HUES64 (cell line): ENCODE results near the gene C11orf65.
A peak's percentile ranks its signal among the peaks of the same experiment; 100 is the strongest.

ENCODE experiments used
- H3K27ac ChIP-seq: 2 replicates; pipeline ENCODE4 v1.7.0; 2013; ENCODE audit warnings: low read depth, low read length, inconsistent platforms
- H3K27me3 ChIP-seq: 2 replicates; pipeline ENCODE4 v1.6.1; 2013; ENCODE audit warnings: mild to moderate bottlenecking, low read length; ENCODE audit not compliant: insufficient read depth
- H3K36me3 ChIP-seq: 2 replicates; pipeline ENCODE4 v1.6.1; 2013; ENCODE audit warnings: mild to moderate bottlenecking, low read length; ENCODE audit not compliant: insufficient read depth
- H3K4me1 ChIP-seq: 2 replicates; pipeline ENCODE4 v1.6.1; 2013; ENCODE audit warnings: mild to moderate bottlenecking, low read length, moderate library complexity; ENCODE audit not compliant: insufficient read depth
- H3K4me3 ChIP-seq: 2 replicates; pipeline ENCODE4 v1.5.1; 2013; ENCODE audit warnings: mild to moderate bottlenecking, low read length, moderate library complexity
- H3K9ac ChIP-seq: 2 replicates; pipeline ENCODE4 v1.6.1; 2013; ENCODE audit warnings: mild to moderate bottlenecking, low read depth, low read length
- H3K9me3 ChIP-seq: 2 replicates; pipeline ENCODE4 v1.6.1; 2013; ENCODE audit warnings: low read depth, low read length; ENCODE audit not compliant: insufficient read depth
- WGBS: fragments of 150-250, 120-280 bp; methylation state at CpG from one replicate; pipeline ENCODE4 v1.1.7; 2013; ENCODE audit warnings: missing lambda C conversion rate; 5-methylcytosine and 5-hydroxymethylcytosine counted together

C11orf65 gene

DNA sequence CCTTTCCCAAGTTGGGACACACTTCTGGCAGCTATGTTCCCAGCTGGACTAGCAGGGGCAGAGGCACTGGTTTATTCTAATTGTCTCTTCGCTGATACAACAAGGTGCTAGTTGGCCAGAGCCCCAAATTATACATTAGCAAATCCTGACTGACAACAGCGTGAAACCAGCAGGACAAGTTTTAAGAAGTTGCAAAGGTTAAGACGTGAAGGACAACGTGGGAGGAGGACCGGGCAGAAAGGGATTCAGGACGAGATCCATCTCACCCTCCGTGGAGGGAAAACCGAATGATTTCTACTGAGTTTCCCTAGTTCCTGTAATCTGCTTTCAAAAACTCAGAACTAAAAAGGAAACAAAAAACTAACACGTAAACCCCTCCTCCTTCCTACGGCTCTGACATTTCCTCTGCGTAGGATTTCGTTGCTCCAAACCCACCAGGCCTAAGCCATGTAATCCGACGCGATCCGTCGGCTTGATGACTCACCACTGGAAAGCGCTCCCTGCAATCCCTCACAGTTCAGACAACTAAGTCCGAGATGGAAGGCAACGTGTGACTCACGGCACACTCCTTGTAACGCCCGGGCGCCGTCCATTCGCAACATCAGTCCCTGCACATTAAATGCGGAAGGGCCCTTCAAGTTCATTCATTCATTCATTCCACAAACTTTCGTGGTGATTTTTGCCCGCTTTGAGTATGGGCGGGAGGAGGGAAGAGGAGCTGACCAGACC lies 30.2 kb upstream of the C11orf65 start:
- Histone ChIP-seq H3K27ac (peak overlapping the region; percentile 78), H3K36me3 (no peaks in the 10 kb centered on the region), H3K9ac (peak overlapping the region; percentile 79), H3K27me3 (peaks cover 8% of the 10 kb centered on the region), H3K9me3 (no peaks in the 10 kb centered on the region), H3K4me1 (peaks cover 10% of the 10 kb centered on the region; the same call in 1 of the 2 replicates), H3K4me3 (peak overlapping the region; percentile 62)
- 3% methylated on average over 30 of the region's 30 CpGs for WGBS

DNA sequence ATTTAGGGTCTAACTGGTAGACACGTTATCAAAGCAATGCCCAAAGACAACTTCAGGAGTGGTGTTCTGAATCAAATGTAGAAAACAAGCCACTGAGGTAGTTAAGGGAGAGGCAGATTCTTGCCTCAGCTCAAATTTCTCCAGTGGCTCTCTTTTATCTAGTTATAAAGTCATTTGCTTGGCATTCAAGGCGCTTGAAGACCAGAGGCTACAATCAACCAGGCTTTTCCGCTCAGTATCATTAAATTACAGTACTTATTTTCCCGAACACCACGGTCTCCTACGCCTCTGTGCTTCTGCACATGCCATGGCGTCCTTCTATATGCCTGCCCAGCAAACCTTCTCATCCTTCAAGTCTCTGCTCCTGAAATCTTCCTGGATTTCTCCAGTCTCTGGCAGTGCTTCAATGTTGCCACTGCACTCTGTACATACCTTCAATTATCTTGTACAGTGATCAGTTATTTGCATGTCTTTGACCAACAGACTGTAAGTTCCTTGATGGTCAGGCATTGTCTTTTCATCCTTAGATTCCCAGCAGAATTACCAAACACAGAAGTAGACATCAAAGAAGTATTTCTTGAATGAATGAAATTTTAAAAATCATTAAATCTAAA lies 29.4 kb upstream of the C11orf65 start:
- Histone ChIP-seq H3K4me1 (peaks cover 10% of the 10 kb centered on the region; the same call in 1 of the 2 replicates), H3K9ac (no peak overlapping the region), H3K27ac (0 out of 2 replicates have a peak overlapping the region, but pooled peaks have one; percentile 8), H3K4me3 (peak overlapping the region; percentile 62), H3K36me3 (no peaks in the 10 kb centered on the region), H3K9me3 (no peaks in the 10 kb centered on the region), H3K27me3 (peaks cover 8% of the 10 kb centered on the region)
- 92% methylated on average over 7 of the region's 7 CpGs for WGBS

DNA sequence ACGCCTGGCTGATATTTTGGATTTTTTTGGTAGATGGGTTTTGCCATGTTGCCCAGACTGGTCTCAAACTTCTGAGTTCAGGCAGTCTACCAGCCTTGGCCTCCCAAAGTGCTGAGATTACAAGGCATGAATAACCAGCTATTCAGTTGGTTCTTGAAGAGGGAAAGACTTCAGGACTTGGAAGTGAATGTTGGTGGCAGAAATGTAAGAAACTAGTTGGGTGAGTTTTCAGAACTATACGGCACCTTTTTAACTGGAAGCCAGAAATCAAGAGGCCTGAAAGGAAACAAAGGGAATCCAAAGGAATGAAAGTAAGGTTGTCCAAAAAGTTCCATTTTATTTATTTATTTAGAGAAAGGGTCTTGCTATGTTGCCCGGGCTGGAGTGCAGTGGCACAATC lies 28.0 kb upstream of the C11orf65 start:
- H3K27me3 ChIP-seq, result peaks cover 8% of the 10 kb centered on the region
- H3K4me3 ChIP-seq, result no peak overlapping the region
- H3K9me3 ChIP-seq, result no peaks in the 10 kb centered on the region
- no peak overlapping the region for H3K27ac ChIP-seq
- 98% methylated on average over 3 of the region's 3 CpGs for WGBS
- no peak overlapping the region for H3K9ac ChIP-seq
- H3K36me3 ChIP-seq, result 0 out of 2 replicates have a peak, but pooled peaks cover 3% of the 10 kb centered on the region
- H3K4me1 ChIP-seq, result peaks cover 10% of the 10 kb centered on the region; the same call in 1 of the 2 replicates

DNA sequence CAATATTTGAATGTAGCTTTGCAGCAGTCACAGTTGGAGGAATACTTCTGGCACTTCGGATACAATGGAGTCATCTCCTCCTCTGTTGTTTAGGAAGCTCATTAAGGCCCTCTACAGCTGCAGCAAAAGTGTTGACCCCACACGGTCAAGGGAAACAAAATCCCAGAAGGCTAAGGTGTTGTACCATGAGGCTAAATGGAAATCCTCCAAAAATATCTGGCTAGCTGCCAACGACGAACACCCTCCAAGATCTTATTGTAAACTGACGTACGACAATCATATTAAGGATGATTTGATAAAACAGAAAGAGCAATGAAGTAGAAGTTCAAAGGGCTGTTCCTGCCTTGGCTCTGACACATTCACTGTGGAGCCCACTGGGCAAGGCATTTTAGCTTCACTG lies 26.9 kb upstream of the C11orf65 start:
- H3K4me3 ChIP-seq, result no peak overlapping the region
- peaks cover 4% of the 10 kb centered on the region for H3K27me3 ChIP-seq
- 0 out of 2 replicates have a peak, but pooled peaks cover 3% of the 10 kb centered on the region for H3K36me3 ChIP-seq
- 91% methylated on average over 6 of the region's 6 CpGs for WGBS
- H3K4me1 ChIP-seq, result peaks cover 10% of the 10 kb centered on the region; the same call in 1 of the 2 replicates
- no peak overlapping the region; the same call in 1 of the 2 replicates for H3K27ac ChIP-seq
- H3K9ac ChIP-seq, result no peak overlapping the region
- H3K9me3 ChIP-seq, result no peaks in the 10 kb centered on the region

DNA sequence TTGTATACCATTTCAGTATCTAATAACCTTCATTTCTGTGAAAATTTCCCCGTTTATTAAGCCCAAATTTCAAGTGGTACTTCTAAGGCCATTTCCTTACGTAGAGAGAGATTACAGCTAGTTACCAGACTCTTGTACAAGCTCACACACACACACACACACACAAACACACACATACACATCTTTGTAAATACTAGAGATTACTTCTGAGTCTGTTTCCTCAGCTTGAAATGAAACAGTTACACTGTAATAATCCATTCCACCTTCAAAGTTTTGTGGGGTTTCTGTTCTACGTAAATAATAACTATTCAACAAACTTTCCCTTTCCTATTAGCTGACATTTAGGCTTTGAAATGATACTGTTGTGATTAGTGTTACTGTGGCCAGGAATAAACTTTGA lies 24.6 kb upstream of the C11orf65 start:
- no peaks in the 10 kb centered on the region for H3K27me3 ChIP-seq
- peaks cover 11% of the 10 kb centered on the region for H3K36me3 ChIP-seq
- H3K27ac ChIP-seq, result no peak overlapping the region
- H3K4me1 ChIP-seq, result peaks cover 6% of the 10 kb centered on the region; the same call in 1 of the 2 replicates
- 94% methylated on average over 2 of the region's 3 CpGs for WGBS
- no peak overlapping the region for H3K9ac ChIP-seq
- no peaks in the 10 kb centered on the region for H3K9me3 ChIP-seq
- H3K4me3 ChIP-seq, result no peak overlapping the region

DNA sequence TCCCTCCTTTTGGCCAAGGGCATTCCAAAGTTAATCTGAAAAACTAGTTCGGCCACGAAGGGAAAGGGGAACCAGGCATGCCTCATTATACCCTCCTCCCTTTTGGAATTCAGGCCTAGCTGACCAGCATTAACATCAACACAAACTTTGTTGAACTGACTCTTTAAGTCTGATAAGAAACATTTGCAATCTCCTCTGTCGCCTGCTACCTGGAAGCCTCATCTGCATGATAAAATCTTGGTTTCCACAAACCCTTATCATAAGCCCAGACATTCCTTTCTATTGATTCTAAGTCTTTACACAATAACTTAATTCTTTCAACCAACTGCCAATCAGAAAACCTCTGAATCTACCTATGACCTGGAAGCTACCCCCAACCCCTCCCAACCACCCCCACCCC lies 19.5 kb upstream of the C11orf65 start:
- Histone ChIP-seq H3K4me1 (no peaks in the 10 kb centered on the region), H3K9me3 (no peaks in the 10 kb centered on the region), H3K36me3 (peaks cover 39% of the 10 kb centered on the region), H3K9ac (no peak overlapping the region), H3K27ac (no peak overlapping the region), H3K4me3 (no peak overlapping the region), H3K27me3 (no peaks in the 10 kb centered on the region)
- WGBS, result 75% methylated on average over 3 of the region's 3 CpGs

DNA sequence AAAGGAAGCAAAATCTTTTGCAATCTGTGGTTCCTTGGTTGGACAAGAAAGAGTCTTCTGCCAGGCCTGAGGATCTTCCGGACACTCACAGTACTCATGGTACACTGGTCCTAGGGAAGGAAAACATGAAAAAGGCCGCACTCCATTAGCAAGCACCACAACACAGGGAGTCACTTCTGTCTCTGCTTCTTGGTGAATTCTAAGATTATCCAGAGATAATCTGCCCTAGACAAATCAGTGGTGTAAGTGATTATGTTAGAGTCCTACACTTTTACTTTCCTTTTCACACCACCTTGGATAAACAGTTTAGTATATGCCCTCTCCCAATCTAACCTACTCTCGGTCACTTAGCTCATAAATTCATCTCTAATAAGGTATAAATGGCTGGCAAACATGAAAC lies 19.0 kb upstream of the C11orf65 start:
- Histone ChIP-seq H3K9me3 (no peaks in the 10 kb centered on the region), H3K36me3 (peaks cover 43% of the 10 kb centered on the region), H3K9ac (no peak overlapping the region), H3K4me3 (no peak overlapping the region), H3K4me1 (no peaks in the 10 kb centered on the region), H3K27me3 (no peaks in the 10 kb centered on the region), H3K27ac (no peak overlapping the region)
- WGBS, result 100% methylated on average over 3 of the region's 3 CpGs

DNA sequence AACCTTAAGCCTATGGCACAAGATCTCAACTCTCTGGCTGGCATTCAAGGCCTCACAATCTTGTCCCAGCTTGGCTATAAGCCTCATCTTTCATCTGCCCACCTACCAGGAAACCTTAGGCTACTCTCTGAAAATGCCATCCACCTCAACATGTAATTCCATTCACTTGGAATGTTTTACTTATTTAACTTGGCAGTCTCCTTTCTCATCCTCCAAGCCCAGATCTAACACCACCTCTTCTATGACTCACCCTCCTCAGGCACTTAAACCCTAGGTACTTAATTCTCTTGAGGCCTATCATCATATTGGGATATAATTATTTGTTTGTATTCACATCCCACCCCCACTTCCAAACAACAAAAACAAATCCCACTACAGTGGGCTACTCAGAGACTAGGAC lies 15.8 kb upstream of the C11orf65 start:
- H3K36me3 ChIP-seq, result peaks cover 50% of the 10 kb centered on the region
- H3K4me3 ChIP-seq, result no peak overlapping the region
- H3K27me3 ChIP-seq, result no peaks in the 10 kb centered on the region
- no peaks in the 10 kb centered on the region for H3K9me3 ChIP-seq
- H3K9ac ChIP-seq, result no peak overlapping the region
- no peaks in the 10 kb centered on the region for H3K4me1 ChIP-seq
- no peak overlapping the region for H3K27ac ChIP-seq

DNA sequence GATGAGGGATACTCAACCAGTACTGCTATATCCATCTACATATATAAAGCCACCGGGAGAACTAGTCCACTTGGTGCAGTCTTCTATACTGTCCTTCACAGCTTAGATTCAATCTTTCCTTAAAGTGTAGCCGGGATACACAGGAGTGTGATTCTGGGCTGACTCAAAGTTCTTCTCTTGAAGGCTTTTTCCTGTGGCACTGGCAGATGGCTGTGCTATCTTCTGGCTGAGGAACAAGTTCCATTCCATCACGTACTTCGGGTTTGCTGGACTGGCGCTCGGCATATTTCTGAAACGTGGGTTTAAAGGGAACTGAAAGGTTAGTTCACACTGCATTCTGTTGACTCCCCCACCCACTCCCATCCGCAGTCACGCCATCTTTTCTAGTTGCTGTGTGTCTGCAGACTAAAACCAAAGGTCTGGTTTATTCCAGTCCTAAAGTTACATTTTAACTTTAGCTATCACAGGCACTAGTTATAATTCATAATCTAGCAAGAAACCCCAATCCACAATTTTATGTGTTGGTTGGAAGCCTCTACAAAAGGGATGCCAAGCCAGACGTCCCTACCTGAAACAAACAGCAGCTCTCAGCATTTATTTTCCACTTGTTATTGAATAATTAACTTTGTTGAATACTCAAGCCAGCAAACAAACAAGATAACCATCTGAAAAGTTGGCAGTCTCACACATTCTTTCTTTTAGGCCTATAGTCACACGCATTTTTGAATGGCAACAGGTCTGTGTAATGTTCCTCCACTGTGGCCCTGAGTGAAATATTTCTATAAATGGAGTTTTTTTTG lies 7.5 kb upstream of the C11orf65 start:
- Histone ChIP-seq H3K36me3 (peaks cover 27% of the 10 kb centered on the region), H3K4me3 (no peak overlapping the region), H3K9ac (no peak overlapping the region), H3K27ac (no peak overlapping the region), H3K4me1 (no peaks in the 10 kb centered on the region), H3K27me3 (no peaks in the 10 kb centered on the region), H3K9me3 (no peaks in the 10 kb centered on the region)
- WGBS, result 98% methylated on average over 10 of the region's 11 CpGs

DNA sequence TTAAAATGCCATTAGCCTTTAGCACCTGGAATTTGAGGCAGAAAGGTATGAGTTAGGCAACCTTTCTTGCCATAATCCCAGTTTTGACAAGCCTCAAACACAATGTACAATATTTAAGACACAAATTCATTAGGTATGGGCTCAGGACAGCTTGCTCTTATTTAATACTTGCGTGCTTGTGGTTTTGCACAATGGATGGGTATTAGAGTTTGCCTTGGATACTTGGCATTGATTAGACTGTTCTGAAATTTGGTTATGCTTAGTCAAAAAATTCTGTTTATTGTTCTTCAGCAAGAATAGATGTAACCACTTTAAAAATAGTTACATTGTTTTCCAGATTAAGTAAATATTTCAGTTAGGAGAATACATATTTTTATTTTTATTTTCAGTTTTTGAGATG lies 5.4 kb upstream of the C11orf65 start:
- Histone ChIP-seq H3K9me3 (no peaks in the 10 kb centered on the region), H3K4me3 (no peak overlapping the region), H3K27ac (no peak overlapping the region), H3K9ac (no peak overlapping the region), H3K4me1 (no peaks in the 10 kb centered on the region), H3K27me3 (no peaks in the 10 kb centered on the region), H3K36me3 (peaks cover 21% of the 10 kb centered on the region)
- WGBS, result 100% methylated on average over 1 of the region's 1 CpG

DNA sequence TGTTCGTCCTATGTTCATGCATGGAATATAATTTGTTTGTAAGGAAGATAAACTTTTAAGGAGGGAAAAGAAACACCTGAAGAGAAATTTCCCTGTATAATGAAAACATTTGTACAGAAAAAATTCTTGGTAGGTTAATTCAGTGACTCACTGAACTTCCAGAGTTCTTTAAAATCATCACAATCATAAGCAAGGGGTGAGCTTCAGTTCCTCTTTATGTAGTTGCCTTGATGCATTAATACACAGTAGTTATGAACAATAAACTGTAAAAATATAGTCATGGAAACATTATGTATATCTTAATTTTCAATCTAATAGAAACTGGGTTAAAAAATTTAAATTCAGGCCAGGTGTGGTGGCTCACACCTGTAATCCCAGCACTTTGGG lies 1.1 kb upstream of the C11orf65 start:
- no peak overlapping the region for H3K27ac ChIP-seq
- WGBS, result 91% methylated on average over 1 of the region's 1 CpG
- H3K4me1 ChIP-seq, result no peaks in the 10 kb centered on the region
- peaks cover 2% of the 10 kb centered on the region; the same call in 1 of the 2 replicates for H3K36me3 ChIP-seq
- H3K9me3 ChIP-seq, result no peaks in the 10 kb centered on the region
- H3K27me3 ChIP-seq, result no peaks in the 10 kb centered on the region
- H3K4me3 ChIP-seq, result no peak overlapping the region
- no peak overlapping the region for H3K9ac ChIP-seq
